Ovary (tissue), 9 donors: ENCODE measurements around the gene LEMD3. TPM values are rescaled to one million over a fixed set of nuclear protein-coding genes. Genes with fewer than 3 reads are reported as not detected.

ENCODE experiments used
- DNase-seq, 5 donors: peaks; one replicate each; pipeline ENCODE4 v3.0.0-alpha.2; 2019 to 2020
- H3K27ac ChIP-seq, 2 donors: fragments of 200-600 bp; one replicate each; pipeline versions ENCODE4 v1.5.1 to v1.8.0; 2019 to 2022
- H3K27me3 ChIP-seq: fragments of 200-600 bp; one replicate; pipeline ENCODE4 v1.8.0; 2022
- H3K36me3 ChIP-seq: fragments of 200-600 bp; sonication (generic); one replicate; pipeline ENCODE4 v1.5.1; 2019
- H3K4me1 ChIP-seq: one replicate; pipeline ENCODE4 v1.8.1; 2013; ENCODE audit warnings: mild to moderate bottlenecking, moderate library complexity; ENCODE audit not compliant: insufficient read depth
- H3K4me3 ChIP-seq: fragments of 200-600 bp; sonication (generic); one replicate; pipeline ENCODE4 v1.5.1; 2017
- H3K9me3 ChIP-seq, 2 donors: fragments of 200-600 bp in 1 of 2; sonication (generic) in 1 of 2; one replicate each; pipeline versions ENCODE4 v1.5.1 to v1.8.1; 2013 to 2019; ENCODE audit warnings: mild to moderate bottlenecking in 1 of 2, moderate library complexity in 1 of 2
- EP300 ChIP-seq: sonication (generic); formaldehyde crosslinking; IDR thresholded peaks from one replicate; pipeline ENCODE4 v1.6.1; 2017; ENCODE audit warnings: antibody characterized with exemption
- POLR2A ChIP-seq: fragments of 450-650 bp; IDR thresholded peaks from one replicate; pipeline ENCODE4 v1.6.1; 2017; ENCODE audit warnings: antibody characterized with exemption, mild to moderate bottlenecking, moderate library complexity
- WGBS, 3 donors: extraction: QIAGEN DNeasy Blood & Tissue Kit in 1 of 3; methylation state at CpG; one replicate each; pipeline versions ENCODE4 v1.1.5 to v1.1.7; 2013 to 2017; 5-methylcytosine and 5-hydroxymethylcytosine counted together
- intact Hi-C, 4 donors: fragments of 100-400 bp; cut with DNase I; formaldehyde crosslinking; loops; one replicate each; pipeline versions ENCODE4 v1.11.0 to v1.15.1; 2022 to 2023
- polyA plus RNA-seq, 2 donors: library from polyadenylated mRNA; stranded (reverse); fragments of 200-250 nt in 1 of 2; fragments of 350-450 nt in 1 of 2; fragmentation: Illumina TruSeq in 1 of 2; extraction: RNeasy Lipid Tissue Mini Kit (QIAGEN cat#74804) in 1 of 2; gene quantifications; one replicate each; pipeline ENCODE4 v1.2.3, GENCODE V29; 2013 to 2014
- total RNA-seq, 7 donors: library from RNA; depleted of rRNA in 2 of 7; stranded (reverse); fragments of >200 nt in 2 of 7; fragmentation: NEBNext Ultra II Directional in 3 of 7; extraction: Animal tissue kit (Norgen Biotek cat#: 25700) in 3 of 7; gene quantifications; one replicate each; pipeline versions ENCODE4 v1.1.0 to v1.2.4, GENCODE V29; 2016 to 2023
- TF ChIP-seq, protein P1 (sequence below), 3 donors: fragments of 450-650 bp in 2 of 3; fragments of 200-600 bp in 1 of 3; IDR thresholded peaks; one replicate each; pipeline versions ENCODE4 v1.5.1 to v1.8.0; 2016 to 2022; ENCODE audit warnings: antibody characterized with exemption in 3 of 3, mild to moderate bottlenecking in 1 of 3
- donor health status: DM: no; HTN: no; CAD: no; lungs with moderate emphysema.
- donor health status: DM: no; HTN: no; CAD: no.
- donor health status: Bipolar disorder and iron deficiency.
- donor health status: DM: yes; HTN: yes; CAD: no.
- donor health status: DM: no; HTN: no; CAD: no.
- donor health status: DM: yes; HTN: yes; CAD: no.

LEMD3 gene
- total and polyA plus RNA-seq, 9 donors = 11.4 to 34.8 (median 28.3) TPM

DNA sequence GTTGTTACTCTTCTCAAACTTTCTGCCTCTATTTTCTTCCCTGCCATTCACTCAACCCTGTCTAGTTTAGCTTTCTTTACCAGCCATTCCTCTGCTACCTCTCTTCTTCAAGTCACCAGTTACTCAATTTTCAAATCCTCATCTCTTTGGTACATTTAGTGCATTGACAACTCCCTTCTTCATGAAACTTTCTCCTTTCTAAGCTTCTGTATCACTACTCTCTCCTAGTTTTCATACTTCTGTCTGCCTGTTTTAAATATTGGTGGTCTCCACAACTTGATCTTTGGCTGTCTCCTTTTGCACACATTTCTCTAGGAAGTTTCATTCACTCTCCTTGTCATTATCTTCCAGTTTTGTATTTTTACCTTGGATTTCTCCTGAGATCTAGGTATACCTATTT, 6.0 kb downstream of the LEMD3 start:
- intact Hi-C loops = no loop called here
- no peak overlapping the region for H3K27ac ChIP-seq
- H3K36me3 ChIP-seq = no peaks in the 10 kb centered on the region
- peaks cover 9% of the 10 kb centered on the region for H3K4me1 ChIP-seq
- H3K4me3 ChIP-seq = no peak overlapping the region
- H3K9me3 ChIP-seq = no peaks in the 10 kb centered on the region
- H3K27me3 ChIP-seq = no peaks in the 10 kb centered on the region
- DNase-seq = no peak
- TF ChIP-seq, protein P1, sequence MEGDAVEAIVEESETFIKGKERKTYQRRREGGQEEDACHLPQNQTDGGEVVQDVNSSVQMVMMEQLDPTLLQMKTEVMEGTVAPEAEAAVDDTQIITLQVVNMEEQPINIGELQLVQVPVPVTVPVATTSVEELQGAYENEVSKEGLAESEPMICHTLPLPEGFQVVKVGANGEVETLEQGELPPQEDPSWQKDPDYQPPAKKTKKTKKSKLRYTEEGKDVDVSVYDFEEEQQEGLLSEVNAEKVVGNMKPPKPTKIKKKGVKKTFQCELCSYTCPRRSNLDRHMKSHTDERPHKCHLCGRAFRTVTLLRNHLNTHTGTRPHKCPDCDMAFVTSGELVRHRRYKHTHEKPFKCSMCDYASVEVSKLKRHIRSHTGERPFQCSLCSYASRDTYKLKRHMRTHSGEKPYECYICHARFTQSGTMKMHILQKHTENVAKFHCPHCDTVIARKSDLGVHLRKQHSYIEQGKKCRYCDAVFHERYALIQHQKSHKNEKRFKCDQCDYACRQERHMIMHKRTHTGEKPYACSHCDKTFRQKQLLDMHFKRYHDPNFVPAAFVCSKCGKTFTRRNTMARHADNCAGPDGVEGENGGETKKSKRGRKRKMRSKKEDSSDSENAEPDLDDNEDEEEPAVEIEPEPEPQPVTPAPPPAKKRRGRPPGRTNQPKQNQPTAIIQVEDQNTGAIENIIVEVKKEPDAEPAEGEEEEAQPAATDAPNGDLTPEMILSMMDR (IDR thresholded peaks at IDR 0.05) = no peak
- TF ChIP-seq EP300 (no peak), POLR2A (no peak)

DNA sequence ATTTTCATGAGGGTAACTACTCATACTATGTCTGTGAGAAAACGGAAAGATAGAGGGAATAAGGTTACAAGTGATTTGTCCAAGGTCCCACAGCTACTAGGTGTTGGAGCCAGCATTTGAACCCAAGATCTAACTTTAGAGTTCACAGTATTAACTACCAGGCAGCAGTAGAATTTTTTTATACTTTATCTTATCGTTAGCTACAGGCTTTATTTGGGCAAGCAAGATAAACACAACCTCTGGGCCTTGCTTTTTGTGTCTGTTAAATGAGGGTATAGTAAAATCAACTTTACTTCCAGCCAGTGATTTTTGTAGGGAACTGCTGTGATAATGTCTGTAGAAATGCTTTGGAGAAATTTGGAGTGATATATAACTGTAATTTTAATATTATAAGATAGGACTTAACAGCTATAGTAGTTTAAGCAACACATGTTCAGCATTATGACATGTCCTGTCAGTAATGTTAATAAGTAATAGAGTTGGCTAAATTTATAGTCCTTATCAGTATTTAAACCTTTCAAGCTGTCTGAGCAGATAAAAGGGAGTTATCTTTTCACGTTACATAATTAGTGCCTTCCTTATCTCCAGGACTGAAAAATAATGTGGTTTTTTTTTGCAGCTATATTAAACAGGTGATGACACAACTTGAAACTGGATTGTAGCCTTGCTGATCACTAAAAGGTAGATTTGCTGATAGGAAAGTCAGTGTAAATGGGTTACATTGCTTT, 12.8 kb downstream of the LEMD3 start:
- H3K9me3 ChIP-seq = no peaks in the 10 kb centered on the region
- no peak overlapping the region for H3K27ac ChIP-seq
- peaks cover 2% of the 10 kb centered on the region for H3K4me1 ChIP-seq
- H3K27me3 ChIP-seq = no peaks in the 10 kb centered on the region
- intact Hi-C loops = no loop called here
- DNase-seq = no peak
- TF ChIP-seq, protein P1 (IDR thresholded peaks at IDR 0.05) = no peak
- TF ChIP-seq EP300 = no peak
- TF ChIP-seq POLR2A = no peak
- 62 to 76% (median 64%) methylated on average over 3 of the region's 3 CpGs for WGBS, 3 donors
- no peaks in the 10 kb centered on the region for H3K36me3 ChIP-seq
- H3K4me3 ChIP-seq = no peak overlapping the region

DNA sequence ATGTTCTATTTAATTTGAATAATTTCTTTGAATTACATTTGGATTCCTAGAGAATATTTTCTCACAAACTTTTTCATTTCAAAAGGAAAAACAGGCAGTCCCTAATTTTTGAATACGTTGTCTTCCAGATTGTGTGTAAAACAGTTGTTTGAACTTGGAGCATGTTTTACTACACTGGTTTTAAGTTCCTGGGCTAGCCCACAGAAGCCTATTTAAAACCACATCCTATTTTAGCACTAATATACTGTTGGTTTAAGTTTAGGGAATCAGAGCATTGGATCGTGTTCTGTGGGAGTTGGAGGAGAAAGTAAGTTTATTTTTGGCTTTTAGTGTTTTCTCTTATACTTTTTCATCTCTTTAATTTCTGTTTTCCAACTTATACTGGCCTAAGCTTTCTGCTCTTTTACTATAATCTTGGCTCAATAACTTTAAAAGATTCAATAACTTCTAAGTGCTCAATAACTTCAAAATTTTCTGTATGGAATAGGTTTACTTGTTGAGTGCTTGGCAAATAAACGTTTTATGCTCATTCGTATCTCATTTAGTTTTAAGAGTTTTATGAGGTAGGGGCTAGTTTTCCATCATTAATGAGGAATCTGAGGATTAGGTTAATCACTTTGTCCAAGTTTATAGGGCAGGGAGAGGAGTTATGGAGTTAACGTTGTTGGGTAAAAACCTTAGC, 14.9 kb downstream of the LEMD3 start:
- H3K27me3 ChIP-seq = no peaks in the 10 kb centered on the region
- TF ChIP-seq POLR2A (no peak), EP300 (no peak)
- TF ChIP-seq, protein P1 (IDR thresholded peaks at IDR 0.05) = no peak
- no peak overlapping the region for H3K27ac ChIP-seq
- intact Hi-C loops = no loop called here
- no peaks in the 10 kb centered on the region for H3K9me3 ChIP-seq
- H3K36me3 ChIP-seq = no peaks in the 10 kb centered on the region
- DNase-seq = no peak
- H3K4me1 ChIP-seq = peaks cover 3% of the 10 kb centered on the region
- 88 to 92% (median 89%) methylated on average over 5 of the region's 5 CpGs for WGBS, 3 donors
- no peak overlapping the region for H3K4me3 ChIP-seq

DNA sequence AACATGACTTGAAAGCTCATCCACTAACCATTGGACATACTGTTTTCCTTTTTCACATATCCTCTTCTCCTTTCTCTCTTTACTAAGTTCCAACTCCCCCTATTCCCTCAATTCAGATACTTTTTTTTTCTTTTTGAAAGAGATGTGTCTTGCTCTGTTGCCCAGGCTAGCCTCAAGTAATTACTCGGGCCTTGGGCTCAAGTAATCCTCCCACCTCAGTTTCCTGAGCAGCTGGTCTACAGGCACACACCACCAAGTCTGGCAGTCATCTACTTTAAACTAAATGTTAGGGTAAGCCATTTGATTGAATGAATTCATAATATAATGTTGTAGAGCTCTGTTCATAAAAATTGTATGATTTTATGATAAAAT, 15.5 kb downstream of the LEMD3 start:
- Histone ChIP-seq H3K27me3 (no peaks in the 10 kb centered on the region), H3K9me3 (no peaks in the 10 kb centered on the region), H3K4me3 (no peak overlapping the region), H3K4me1 (peaks cover 3% of the 10 kb centered on the region), H3K27ac (no peak overlapping the region), H3K36me3 (no peaks in the 10 kb centered on the region)
- 80 to 95% (median 85%) methylated on average over 1 of the region's 1 CpG for WGBS, 3 donors
- intact Hi-C loops = no loop called here
- DNase-seq = no peak
- TF ChIP-seq POLR2A (no peak), EP300 (no peak)
- TF ChIP-seq, protein P1 (IDR thresholded peaks at IDR 0.05) = no peak
